HG02981 (cell line): ENCODE results near the gene MIPEP.

Experiments used
- ATAC-seq: cut with Tn5 transposase; IDR thresholded peaks from one replicate; pipeline ENCODE4 v1.9.1; 2021; ENCODE audit warnings: mild to moderate bottlenecking, moderate library complexity; ENCODE audit not compliant: unreplicated experiment

Gene MIPEP

GRCh38 chr13:23811366-23812062 lies 77.7 kb downstream of the MIPEP start:
- ATAC-seq = no peak

DNA sequence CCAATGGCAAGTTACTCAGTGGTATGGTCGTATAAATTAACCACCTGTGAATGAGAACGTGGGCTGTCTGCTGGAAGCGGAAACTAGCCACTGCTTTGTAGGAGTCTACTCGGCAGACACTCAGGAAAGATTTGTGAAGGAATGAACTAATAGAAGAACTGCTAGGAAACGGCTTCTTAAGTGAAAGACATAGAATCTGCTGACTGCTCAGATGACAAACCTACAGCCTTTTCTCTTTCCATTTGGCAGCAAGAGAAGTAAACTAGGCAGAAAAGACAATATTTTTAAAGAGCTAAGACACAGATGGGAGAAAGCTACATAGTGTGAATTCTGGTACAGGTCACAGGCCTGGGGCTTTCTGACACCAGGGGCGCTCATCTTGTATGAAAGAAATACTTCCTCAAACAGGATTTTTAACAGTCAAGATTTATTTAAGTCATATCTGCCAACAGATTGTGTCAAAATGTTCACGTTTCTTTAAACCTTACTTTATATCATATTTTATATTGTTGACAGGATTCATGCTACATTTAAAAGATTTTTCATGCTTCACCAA lies 78.4 kb downstream of the MIPEP start:
- ATAC-seq = no peak

DNA sequence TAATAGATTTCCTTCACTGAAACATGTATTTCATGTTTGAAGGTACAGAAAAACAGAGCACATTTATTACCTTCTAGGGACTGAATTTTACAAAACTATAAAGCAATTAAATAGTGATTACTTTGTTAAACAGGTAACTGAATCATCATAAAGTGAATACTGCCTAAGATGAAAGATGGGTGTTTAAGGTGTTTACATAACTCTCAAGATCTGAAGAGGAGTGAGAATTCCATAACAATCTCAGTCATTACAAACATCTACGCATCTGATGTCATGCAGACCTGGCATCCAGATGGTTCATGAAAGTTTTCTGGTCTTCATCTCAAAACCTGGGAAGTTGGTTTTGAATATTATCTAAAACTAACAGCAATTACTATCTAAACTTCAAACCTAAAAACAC lies 80.4 kb downstream of the MIPEP start:
- ATAC-seq = no peak

GRCh38 chr13:23806874-23807526 lies 82.2 kb downstream of the MIPEP start:
- ATAC-seq = peak; percentile 12

GRCh38 chr13:23805821-23806220 lies 83.4 kb downstream of the MIPEP start:
- ATAC-seq = no peak

DNA sequence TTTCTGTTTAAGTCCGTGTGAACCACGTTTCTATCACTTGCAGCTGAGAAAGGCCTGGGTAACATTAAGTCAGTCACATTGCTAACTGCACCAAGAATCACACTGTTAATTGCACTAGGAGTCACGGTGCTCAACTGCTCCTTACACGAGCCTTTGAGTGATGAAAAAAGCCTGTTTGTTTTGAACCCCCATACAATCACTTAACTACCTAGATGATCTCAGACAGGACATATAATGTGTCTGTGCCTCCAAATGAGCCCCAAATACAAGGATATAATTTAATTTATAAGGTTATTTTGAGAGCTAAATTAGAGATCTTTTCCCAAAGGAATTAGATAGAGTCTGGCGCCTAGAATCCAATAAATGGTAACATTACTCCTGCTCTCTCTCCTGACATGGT lies 84.1 kb downstream of the MIPEP start:
- ATAC-seq = no peak

GRCh38 chr13:23804166-23804565 lies 85.0 kb downstream of the MIPEP start:
- no peak for ATAC-seq

DNA sequence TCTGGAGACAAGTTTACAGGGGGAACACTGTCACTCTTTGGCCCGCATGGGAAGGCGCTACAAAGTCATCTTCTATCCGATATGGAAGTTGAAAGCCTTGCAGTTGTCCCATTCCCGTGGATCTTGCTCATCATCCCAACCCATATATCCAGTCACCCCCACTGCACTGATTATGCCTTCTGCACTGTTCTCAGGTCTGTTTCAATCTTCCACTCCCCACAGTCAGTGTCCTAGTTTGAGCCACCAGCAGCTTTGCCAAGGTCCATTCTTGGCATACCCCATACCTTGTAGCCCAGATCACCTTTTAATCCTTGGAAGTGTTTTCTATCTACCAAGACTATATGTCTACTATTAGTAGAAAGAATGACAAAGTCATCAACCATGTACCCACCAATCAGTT lies 88.1 kb downstream of the MIPEP start:
- ATAC-seq = no peak

- peak; percentile 82 for ATAC-seq
Measured at GRCh38 chr13:23799945-23800344, 89.3 kb downstream of the MIPEP start.

DNA sequence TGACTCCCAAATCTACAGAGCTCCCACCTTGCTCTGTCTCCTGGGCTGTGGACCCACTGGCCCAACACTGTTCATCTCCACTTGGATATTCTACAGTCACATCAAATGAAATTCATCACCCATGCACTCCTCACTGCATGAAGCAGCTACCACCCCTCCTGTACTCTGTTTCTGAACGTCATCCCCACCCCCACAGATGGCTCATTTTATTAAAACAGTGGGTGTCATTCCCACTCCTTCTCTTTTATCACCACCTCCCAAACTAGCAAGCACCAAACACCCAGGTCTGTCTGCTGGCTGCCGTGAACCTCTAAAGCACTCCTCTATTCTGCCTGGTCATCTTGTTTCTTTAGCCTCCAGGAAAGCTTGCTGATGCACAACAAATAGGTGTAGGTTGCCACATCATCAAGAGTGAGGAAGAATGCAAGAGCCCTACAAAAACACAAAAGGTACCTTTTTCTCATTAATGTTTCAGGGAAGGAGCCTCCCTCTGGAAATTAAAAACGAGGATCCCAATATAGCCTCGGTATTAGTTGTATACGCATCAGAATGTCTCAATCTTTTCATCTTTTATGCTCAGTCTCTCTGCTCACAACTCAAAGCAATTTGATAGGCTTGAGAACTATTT lies 91.8 kb downstream of the MIPEP start:
- ATAC-seq = no peak

DNA sequence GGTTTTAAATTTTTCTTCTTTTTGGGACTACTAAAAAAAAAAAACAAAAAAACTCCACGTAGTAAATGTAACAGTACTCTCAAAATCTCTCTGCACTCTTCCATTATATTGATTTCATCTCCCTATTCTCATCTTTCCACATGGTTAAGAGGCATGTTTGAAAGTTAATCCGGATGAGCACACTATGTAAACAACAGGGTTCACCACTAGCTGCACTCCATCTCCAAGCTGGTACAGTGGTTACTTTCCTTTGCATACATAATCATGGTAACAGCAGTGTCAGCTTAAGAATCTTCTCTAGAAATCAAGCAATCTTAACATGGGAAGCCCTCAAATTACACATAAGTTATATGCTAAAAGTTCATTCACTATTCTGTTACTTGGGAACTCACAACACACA lies 92.6 kb downstream of the MIPEP start:
- ATAC-seq = no peak

DNA sequence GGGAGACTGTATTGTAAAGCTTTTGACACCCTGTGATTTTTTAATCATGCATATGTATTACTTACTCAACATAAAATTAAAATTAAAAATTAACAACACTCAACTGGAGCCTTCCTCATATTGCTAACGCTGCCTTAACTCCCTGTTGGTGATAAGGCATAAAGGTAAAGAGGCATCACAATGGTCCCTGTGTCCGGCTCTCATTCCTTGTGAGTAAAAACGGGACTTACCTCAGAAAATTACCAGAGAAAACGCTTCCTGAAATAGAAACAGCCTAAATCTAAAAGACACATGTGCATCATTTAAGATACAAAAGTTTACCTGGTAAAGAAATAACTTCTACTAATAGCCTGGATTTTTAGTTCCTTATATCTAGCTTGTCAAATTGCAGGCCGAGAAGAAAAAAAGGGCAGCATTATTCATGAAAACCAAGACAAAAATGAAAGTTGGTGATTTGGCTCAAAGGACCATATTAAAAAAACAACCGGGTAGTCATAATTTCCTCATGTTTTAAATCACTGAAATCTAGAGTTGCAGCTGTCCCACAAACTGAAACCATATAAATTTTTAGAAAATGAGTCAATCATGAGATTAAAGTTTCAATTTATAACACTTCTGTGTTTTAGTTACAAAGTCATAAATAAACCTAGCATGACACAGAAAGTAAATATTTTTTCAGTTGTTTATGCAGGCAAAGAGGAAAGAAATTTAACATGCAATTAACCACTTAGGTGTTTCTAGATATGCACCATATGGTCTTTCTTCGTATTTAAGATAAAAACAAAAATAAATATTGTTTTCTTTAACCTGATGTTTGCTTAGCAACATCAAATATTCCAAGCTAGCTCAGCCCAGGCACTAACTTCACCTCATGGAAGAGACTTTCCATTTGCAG lies 94.7 kb downstream of the MIPEP start:
- ATAC-seq = peak; percentile 67

DNA sequence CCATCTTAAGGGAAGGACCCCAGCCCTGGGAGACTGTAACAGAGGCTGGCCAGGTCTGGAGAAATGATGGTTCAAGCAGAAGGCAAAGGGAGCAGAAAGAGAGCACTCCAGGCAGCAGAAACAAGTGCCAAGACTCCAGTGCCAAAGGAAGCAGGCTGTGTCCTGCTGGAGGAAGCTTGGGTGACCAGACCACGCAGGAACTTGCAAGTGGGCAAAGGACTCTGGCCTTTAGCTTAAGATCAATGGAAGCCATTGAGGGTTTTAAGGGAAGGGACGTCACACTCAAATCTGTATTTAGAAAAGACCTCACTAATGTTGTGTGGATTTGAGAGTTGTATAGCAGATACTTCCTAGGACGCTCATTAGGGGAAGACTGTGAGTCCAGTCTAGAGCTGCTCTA lies 95.5 kb downstream of the MIPEP start:
- ATAC-seq = no peak

GRCh38 chr13:23792680-23793079 lies 96.5 kb downstream of the MIPEP start:
- no peak for ATAC-seq

DNA sequence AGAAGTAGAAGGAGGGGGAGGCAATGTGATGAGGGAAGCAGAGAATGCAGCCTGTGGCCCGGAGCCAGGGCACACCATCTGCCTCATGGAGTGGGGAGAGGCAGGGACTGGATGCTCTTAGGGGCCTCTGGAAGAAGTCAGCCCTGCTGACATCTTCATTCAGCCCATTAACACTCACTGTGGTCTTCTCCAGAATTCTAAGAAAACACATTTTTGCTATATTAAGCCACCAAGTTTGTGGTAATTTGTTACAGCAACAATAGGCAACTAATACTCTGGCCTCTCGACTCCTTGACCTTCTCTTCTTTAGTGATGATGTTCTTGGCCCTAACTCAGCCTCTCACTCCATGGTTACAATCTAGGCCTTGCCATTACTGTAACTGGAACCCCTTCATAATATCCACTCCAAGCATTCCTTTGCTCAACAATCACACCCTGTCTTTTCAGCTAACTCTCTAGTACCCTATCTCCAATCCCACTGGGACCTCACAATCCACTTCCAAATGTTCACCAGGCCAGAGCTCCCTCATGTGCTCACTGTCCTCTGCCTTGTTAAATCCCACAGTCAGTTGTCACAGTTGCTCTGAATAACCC lies 98.5 kb downstream of the MIPEP start:
- no peak for ATAC-seq

DNA sequence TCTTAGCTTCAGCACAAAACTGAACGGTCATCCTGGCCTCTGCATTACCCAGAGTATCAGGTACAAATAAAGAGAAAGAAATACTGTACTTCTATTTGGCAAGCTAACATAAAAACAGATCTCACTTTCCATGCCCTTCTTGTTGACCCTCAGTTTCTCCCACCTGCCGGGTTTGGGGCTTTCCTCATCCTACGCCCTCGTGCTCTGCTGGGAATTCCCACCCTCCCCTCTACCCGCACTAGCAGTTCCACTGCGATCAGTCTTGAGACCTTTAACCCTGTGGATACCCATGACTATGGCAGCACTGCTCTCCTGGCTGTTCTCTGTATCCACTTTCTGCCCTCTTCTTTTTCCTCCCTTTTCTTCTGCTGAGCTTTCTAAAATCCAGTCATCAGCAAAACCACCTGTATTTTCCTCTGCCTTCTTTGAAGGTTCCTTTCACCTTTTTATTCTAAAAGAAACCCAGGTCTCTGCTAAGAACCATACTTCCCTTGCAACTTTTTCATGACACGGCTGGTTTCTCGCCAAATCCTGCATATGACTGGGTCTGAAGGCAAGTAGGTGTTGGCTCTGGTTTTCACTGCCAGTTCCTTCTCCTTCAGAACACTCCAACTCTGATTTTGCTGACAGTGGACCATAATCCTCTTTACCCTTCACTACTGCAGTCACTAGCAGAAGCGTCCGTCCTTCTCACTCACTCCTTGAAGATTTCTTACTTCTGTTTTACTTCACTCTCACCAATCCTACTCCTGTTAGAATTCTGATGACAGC lies 99.4 kb downstream of the MIPEP start:
- no peak for ATAC-seq

GRCh38 chr13:23788459-23788858 lies 100.7 kb downstream of the MIPEP start:
- no peak for ATAC-seq

DNA sequence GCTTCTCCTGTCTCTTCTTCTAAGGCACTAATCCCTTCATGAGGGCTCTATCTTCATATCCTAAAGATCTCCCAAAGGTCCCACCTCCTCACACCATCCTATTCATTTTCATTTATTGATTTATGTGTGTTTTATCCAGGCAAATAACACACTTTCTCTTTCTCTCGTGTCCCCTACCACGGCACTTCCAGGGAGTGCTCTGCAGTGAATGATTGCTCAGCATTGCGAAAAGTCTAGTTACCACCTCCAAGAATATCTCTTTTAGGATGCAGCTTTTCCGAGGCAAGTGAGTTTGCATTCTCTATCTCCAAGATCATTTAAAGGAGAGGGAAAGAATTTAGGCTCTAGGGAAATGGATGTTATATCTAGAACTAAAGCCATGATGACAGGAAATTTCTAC lies 101.7 kb downstream of the MIPEP start:
- ATAC-seq = no peak

DNA sequence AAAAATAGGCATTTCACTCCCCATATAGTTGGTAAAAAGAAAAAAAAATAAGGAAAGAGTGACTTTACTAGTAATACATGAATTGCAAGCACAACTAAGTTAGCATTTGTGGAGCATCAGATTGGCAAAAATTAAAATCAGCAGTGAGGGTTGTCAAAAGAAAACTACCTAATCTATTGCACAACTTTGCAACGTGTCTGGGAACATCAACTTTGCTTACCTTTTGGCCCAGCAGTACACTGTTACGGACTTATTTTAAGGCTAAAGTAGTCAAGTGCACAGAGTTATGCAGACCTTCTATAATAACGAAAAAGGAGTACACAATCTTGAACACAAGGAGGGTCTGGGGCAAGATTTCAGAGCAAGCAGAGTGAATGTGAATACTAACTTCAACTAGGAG lies 102.6 kb downstream of the MIPEP start:
- ATAC-seq = no peak

DNA sequence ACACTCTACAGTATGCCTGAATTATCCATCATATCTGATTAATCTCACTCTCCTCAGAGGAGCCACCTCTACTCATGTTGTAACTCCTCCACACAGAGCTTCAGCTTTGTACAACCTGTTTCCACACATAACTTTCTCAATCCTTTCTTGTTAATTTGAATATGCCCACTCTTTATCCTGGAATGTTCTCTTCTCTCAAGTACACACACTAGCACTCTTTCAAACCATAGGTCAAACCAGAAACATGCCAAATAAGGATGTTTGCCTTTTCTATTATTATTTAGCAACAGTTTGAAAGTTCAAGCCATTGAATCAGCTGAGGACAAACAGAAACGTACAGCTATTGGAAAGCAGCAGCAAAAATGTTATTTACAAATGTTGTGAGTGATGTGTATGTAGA lies 110.3 kb downstream of the MIPEP start:
- ATAC-seq = no peak
